ENCODE measurements around the gene UBALD1. TPM values are rescaled to one million over a fixed set of nuclear protein-coding genes. Genes with fewer than 3 reads are reported as not detected.

The UBALD1 gene
- total and polyA plus RNA-seq, 2 donors (not counting 1 experiment from before 2014, with no cell fraction given): 25.6 to 31.7 TPM

- Histone ChIP-seq H3K4me3 (ENCODE audit: control extremely low read depth in 1 of 5, extremely low read depth in 1 of 5, insufficient read depth in 1 of 5, low read depth in 2 of 5, low read length in 4 of 5) (no peak overlapping the region), H3K9me3 (ENCODE audit: control extremely low read depth in 1 of 3, control insufficient read depth in 2 of 3, insufficient read depth in 1 of 3, low read length in 2 of 3) (no peaks in the 10 kb centered on the region), H3K4me2 (replicated peaks; ENCODE audit: low read depth, low read length, poor library complexity, severe bottlenecking) (no peak overlapping the region), H3K9ac (ENCODE audit: low read length) (no peak overlapping the region), H4K20me1 (ENCODE audit: control insufficient read depth, insufficient read depth, low read length, poor library complexity, severe bottlenecking) (peaks cover 14% of the 10 kb centered on the region), H3K27me3 (replicated peaks in 1 of 4; ENCODE audit: control extremely low read depth in 1 of 4, control insufficient read depth in 3 of 4, insufficient read depth in 4 of 4, low read length in 3 of 4) (no peaks in the 10 kb centered on the region), H3K4me1 (ENCODE audit: control insufficient read depth in 2 of 2, insufficient read depth in 2 of 2, low read length in 2 of 2) (peaks cover 17 to 36% of the 10 kb centered on the region in 2 donors), H3K27ac (ENCODE audit: low read length in 2 of 2) (no peak overlapping the region), H3K36me3 (replicated peaks in 1 of 2; ENCODE audit: control extremely low read depth in 1 of 2, control insufficient read depth in 1 of 2, extremely low read depth in 1 of 2, insufficient read depth in 2 of 2, low read length in 1 of 2) (peaks cover 0 to 26% of the 10 kb centered on the region in 2 experiments), H3K79me2 (ENCODE audit: control insufficient read depth, insufficient read depth, low read length) (peaks cover 13% of the 10 kb centered on the region), H2AFZ (ENCODE audit: insufficient read depth, low read depth, low read length, poor library complexity, severe bottlenecking) (no peak overlapping the region)
- ChIA-PET CTCF (no interaction called here), POLR2A (interaction anchor here (1.3 kb wide), 1 partner anchor 11 kb away, joined by 3 read pairs; no protein-coding TSS in a partner anchor)
- ATAC-seq (ENCODE audit: low read depth) (no peak), DNase-seq (no peak)
- 27% methylated on average over 11 of the region's 11 CpGs for WGBS (ENCODE audit: insufficient coverage)
- H3K4me1 Mint-ChIP-seq: peaks cover 23% of the 10 kb centered on the region
- H3K27ac Mint-ChIP-seq: no peak overlapping the region
- no peaks in the 10 kb centered on the region for H3K27me3 Mint-ChIP-seq
- intact Hi-C loops (cut with micrococcal nuclease): no loop called here
- H3K4me3 Mint-ChIP-seq: no peak overlapping the region
- TF ChIP-seq EZH2 (IDR thresholded peaks at IDR 0.05; ENCODE audit: borderline replicate concordance, insufficient read depth, low read depth, low read length, poor library complexity, severe bottlenecking): no peak
- H3K9me3 Mint-ChIP-seq (ENCODE audit: insufficient read depth): no peaks in the 10 kb centered on the region
These were observed 47.0 kb upstream of the UBALD1 start for GRCh38 chr16:4661661-4662060.

- H3K27me3 Mint-ChIP-seq: no peaks in the 10 kb centered on the region
- H3K4me3 ChIP-seq (ENCODE audit: control extremely low read depth in 1 of 5, extremely low read depth in 1 of 5, insufficient read depth in 1 of 5, low read depth in 2 of 5, low read length in 4 of 5): no peak overlapping the region
- 35% methylated on average over 18 of the region's 18 CpGs for WGBS (ENCODE audit: insufficient coverage)
- H3K27ac ChIP-seq (ENCODE audit: low read length in 2 of 2): no peak overlapping the region
- H2AFZ ChIP-seq (ENCODE audit: insufficient read depth, low read depth, low read length, poor library complexity, severe bottlenecking): no peak overlapping the region
- intact Hi-C loops (cut with micrococcal nuclease): no loop called here
- no peak for ATAC-seq (ENCODE audit: low read depth)
- H3K4me1 Mint-ChIP-seq: peaks cover 20% of the 10 kb centered on the region
- no peaks in the 10 kb centered on the region for H3K9me3 ChIP-seq (ENCODE audit: control extremely low read depth in 1 of 3, control insufficient read depth in 2 of 3, insufficient read depth in 1 of 3, low read length in 2 of 3)
- no peak overlapping the region for H3K9ac ChIP-seq (ENCODE audit: low read length)
- no peak for DNase-seq
- peaks cover 10% of the 10 kb centered on the region for H3K79me2 ChIP-seq (ENCODE audit: control insufficient read depth, insufficient read depth, low read length)
- CTCF ChIA-PET: interaction anchor here (0.6 kb wide), 1 partner anchor 187 kb away, joined by 3 read pairs; no protein-coding TSS in a partner anchor
- no peak for TF ChIP-seq CTCF (IDR thresholded peaks at IDR 0.05)
- TF ChIP-seq EZH2 (IDR thresholded peaks at IDR 0.05; ENCODE audit: borderline replicate concordance, insufficient read depth, low read depth, low read length, poor library complexity, severe bottlenecking): no peak
- H3K36me3 ChIP-seq (replicated peaks in 1 of 2; ENCODE audit: control extremely low read depth in 1 of 2, control insufficient read depth in 1 of 2, extremely low read depth in 1 of 2, insufficient read depth in 2 of 2, low read length in 1 of 2): peaks cover 0 to 26% of the 10 kb centered on the region in 2 experiments
- POLR2A ChIA-PET: interaction anchor here (1.3 kb wide), 1 partner anchor 9 kb away, joined by 3 read pairs; no protein-coding TSS in a partner anchor
- no peak overlapping the region for H3K4me3 Mint-ChIP-seq
- H3K27me3 ChIP-seq (replicated peaks in 1 of 4; ENCODE audit: control extremely low read depth in 1 of 4, control insufficient read depth in 3 of 4, insufficient read depth in 4 of 4, low read length in 3 of 4): no peaks in the 10 kb centered on the region
- H3K4me2 ChIP-seq (replicated peaks; ENCODE audit: low read depth, low read length, poor library complexity, severe bottlenecking): no peak overlapping the region
- no peak overlapping the region for H3K27ac Mint-ChIP-seq
- H3K9me3 Mint-ChIP-seq (ENCODE audit: insufficient read depth): no peaks in the 10 kb centered on the region
- H4K20me1 ChIP-seq (ENCODE audit: control insufficient read depth, insufficient read depth, low read length, poor library complexity, severe bottlenecking): peaks cover 22% of the 10 kb centered on the region
- peaks cover 17 to 35% of the 10 kb centered on the region in 2 donors for H3K4me1 ChIP-seq (ENCODE audit: control insufficient read depth in 2 of 2, insufficient read depth in 2 of 2, low read length in 2 of 2)
These were observed 45.8 kb upstream of the UBALD1 start for GRCh38 chr16:4660454-4661007.
